GM12892 (cell line): ENCODE results near the gene PADI1.

Source experiments
- DNase-seq: peaks from one replicate; pipeline ENCODE4 v3.0.0; 2011; ENCODE audit not compliant: insufficient read length
- FAIRE-seq: peaks from 2 replicates; lab custom pipeline; 2011; peaks lifted over from hg19 to GRCh38; lab: Jason Lieb, UNC
- POLR2A ChIP-seq: IDR thresholded peaks from 2 replicates; pipeline ENCODE4 v1.6.1; 2011; ENCODE audit warnings: low read depth, low read length, control low read depth
- POLR2AphosphoS5 ChIP-seq: IDR thresholded peaks from 2 replicates; pipeline ENCODE4 v1.6.1; 2011; ENCODE audit warnings: low read depth, low read length, control low read depth
- TAF1 ChIP-seq: IDR thresholded peaks from 2 replicates; pipeline ENCODE4 v1.6.1; 2011; ENCODE audit warnings: low read depth, mild to moderate bottlenecking, control low read depth, low read length, borderline replicate concordance

Gene PADI1

DNA sequence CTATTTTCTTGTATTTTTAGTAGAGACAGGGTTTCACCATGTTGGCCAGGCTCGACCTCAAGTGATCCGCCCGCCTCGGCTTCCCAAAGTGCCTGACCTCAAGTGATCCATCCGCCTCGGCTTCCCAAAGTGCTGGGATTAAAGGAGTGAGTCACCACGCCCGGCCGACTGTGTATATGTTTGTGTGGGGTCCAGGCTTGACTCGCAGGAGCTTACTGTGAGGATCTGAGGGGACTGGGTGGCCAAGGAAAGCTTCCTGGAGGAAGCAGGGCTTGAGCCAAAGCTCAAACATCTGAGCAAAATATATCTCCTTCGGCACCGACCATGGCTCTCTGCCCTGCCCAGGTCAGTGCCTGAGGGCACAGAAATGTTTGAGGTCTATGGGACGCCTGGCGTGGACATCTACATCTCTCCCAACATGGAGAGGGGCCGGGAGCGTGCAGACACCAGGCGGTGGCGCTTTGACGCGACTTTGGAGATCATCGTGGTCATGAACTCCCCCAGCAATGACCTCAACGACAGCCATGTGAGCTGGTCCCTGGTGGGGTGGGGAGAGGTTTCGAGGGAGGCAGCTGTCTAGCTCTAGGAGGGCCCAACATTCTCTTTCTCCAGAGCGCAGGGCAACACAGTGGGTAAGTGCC, 54.4 kb downstream of the PADI1 start:
- FAIRE-seq (no peak), DNase-seq (no peak)
- TF ChIP-seq POLR2A (no peak), POLR2AphosphoS5 (no peak), TAF1 (no peak)

DNA sequence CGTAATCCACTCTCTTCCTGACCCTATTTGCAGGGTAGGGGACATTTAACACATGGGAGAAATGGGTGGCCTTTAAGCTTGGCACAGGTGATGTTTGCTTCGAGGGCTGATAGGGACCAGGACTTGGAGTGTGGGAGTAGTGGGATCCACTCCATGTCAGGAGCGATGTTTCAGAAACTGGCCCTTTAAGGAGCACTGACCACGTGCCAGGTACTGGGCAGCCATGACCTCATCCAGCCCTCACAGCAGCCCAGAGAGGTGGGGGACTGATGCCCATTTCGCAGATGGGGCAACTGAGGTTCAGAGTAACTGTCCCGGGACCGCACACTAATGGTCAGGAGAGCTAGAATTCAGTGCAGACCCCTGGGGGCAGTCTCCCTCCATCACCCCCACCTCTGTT, 55.3 kb downstream of the PADI1 start:
- FAIRE-seq (no peak), DNase-seq (no peak)
- TF ChIP-seq TAF1 (no peak), POLR2AphosphoS5 (no peak), POLR2A (no peak)

GRCh38 chr1:17260738-17261137, 55.8 kb downstream of the PADI1 start:
- FAIRE-seq (no peak), DNase-seq (no peak)
- TF ChIP-seq POLR2A = no peak

- no peak for TF ChIP-seq TAF1
- no peak for TF ChIP-seq POLR2AphosphoS5
- TF ChIP-seq POLR2A = no peak
- FAIRE-seq (no peak), DNase-seq (no peak)
Observed at GRCh38 chr1:17263936-17264335, 59.0 kb downstream of the PADI1 start.

- DNase-seq (no peak), FAIRE-seq (no peak)
- TF ChIP-seq TAF1 = no peak
- no peak for TF ChIP-seq POLR2A
- no peak for TF ChIP-seq POLR2AphosphoS5
Observed at GRCh38 chr1:17264470-17264869, 59.5 kb downstream of the PADI1 start.

DNA sequence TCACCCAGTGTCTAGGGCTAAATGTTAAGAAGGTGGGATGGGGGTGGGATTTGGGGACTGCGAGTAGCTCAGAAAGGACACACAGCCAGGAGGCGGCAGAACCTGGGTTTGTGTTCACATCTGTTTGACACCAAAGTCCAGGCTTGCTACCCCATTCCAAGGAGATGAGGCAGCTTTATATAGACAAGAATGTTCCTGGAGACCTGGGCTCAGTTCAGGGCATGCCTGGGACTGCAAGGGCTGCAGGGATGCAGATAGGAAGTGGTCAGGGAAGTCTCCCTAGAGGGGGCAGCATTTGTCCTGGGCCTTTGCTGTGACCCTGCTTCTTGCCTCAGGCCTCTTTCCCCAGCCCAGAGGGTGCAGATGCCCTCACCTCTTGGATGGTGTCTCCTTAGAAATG, 60.2 kb downstream of the PADI1 start:
- DNase-seq = no peak
- no peak for FAIRE-seq
- TF ChIP-seq TAF1 (no peak), POLR2A (no peak), POLR2AphosphoS5 (no peak)

GRCh38 chr1:17265950-17266349, 61.0 kb downstream of the PADI1 start:
- FAIRE-seq (no peak), DNase-seq (no peak)
- TF ChIP-seq POLR2AphosphoS5 (no peak), POLR2A (no peak), TAF1 (no peak)

DNA sequence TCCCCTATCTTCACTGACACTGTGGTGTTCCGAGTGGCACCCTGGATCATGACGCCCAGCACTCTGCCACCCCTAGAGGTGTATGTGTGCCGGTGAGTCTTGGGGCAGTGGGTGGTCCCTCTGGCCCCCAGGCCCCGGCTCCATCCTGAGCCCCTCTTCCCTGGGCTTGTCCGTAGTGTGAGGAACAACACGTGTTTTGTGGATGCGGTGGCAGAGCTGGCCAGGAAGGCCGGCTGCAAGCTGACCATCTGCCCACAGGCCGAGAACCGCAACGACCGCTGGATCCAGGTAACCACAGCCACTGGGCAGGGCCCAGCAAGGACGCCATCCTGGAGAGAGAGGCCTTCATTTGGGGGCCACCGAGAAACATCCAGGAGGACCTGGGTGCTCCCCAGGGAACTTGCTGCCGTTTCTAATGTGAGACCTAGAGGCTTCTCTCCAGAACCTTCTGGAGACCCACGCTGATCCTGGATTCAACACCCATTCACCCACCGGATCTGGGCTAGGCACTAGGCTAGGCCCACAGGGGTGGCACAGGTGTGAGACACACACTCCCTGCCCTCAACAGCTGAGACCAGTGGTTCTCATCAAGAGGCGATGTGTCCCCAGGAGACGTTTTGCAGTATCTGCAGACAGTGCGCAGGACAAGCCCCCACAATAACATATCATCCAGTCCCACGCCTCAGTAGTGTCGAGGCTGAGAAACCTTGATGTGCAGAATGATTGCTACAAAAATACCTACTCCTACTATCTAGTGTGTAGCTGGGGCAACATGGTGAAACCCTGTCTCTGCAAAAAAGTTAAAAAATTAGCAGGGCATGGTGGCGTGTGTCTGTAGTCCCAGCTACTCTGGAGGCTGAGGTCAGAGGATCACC, 66.2 kb downstream of the PADI1 start:
- TF ChIP-seq POLR2A = no peak
- no peak for TF ChIP-seq POLR2AphosphoS5
- no peak for TF ChIP-seq TAF1
- no peak for FAIRE-seq
- DNase-seq = no peak

- DNase-seq = no peak
- TF ChIP-seq POLR2AphosphoS5 = no peak
- TF ChIP-seq TAF1 = no peak
- TF ChIP-seq POLR2A = no peak
- FAIRE-seq = no peak
Observed at GRCh38 chr1:17272066-17272465, 67.1 kb downstream of the PADI1 start.

DNA sequence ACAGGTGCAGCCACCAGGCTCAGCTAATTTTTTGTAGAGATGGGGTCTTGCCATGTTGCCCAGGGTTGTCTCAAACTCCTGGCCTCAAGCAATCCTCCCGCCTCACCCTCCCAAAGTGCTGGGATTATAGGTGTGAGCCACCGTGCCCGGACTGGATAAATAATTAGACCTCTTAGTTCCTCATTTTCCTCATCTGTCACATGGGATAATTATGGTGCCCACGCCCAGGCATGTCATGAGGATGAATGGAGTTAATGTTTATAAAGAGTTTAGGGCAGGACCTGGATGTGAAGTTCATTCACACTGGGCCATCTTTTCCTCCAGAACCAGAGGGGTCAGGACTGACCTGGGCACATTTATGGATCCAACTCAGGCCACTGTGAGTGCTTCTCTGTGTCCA, 67.7 kb downstream of the PADI1 start:
- no peak for TF ChIP-seq POLR2A
- no peak for TF ChIP-seq POLR2AphosphoS5
- no peak for TF ChIP-seq TAF1
- FAIRE-seq = no peak
- DNase-seq = no peak

- no peak for DNase-seq
- FAIRE-seq = no peak
- TF ChIP-seq POLR2AphosphoS5 = no peak
- TF ChIP-seq TAF1 = no peak
- no peak for TF ChIP-seq POLR2A
Observed at GRCh38 chr1:17273096-17273495, 68.2 kb downstream of the PADI1 start.
